Stimulated activated naive CD4-positive, alpha-beta T cell (primary cell): ENCODE measurements around the gene FAM110C.
"Not testable (repeated sequence)": the region's sequence is repeated elsewhere in the genome, so short reads cannot be mapped to it uniquely, and the experiment has no call there.

Experiments used
- DNase-seq, 6 experiments: peaks; one replicate each; lab custom pipeline; 2025; lab: John Stamatoyannopoulos, UW

FAM110C gene, protein sequence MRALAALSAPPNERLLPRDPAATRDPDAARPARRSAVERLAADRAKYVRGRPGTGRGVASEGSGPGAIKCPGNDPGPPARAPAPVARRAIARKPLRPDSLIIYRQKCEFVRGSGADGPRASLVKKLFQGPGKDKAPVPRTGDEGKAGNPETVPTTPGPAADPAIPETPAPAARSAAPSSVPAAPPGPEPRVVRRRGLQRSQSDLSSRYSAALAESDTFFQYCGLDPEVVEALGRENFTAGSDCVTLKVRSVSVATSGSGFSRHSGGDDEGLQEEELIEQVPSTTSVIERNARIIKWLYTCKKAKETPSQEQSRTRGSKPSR

GRCh38 chr2:46471-47345, at the start of gene FAM110C:
FAM110C (minus strand) TSS chr2:46505; CDS start chr2:46385, 120 bp downstream.
- DNase-seq, result peak in 2 of 6 experiments; percentile 11 to 21

GRCh38 chr2:92326-92725, 46.0 kb upstream of the FAM110C start:
- no peak for DNase-seq

DNA sequence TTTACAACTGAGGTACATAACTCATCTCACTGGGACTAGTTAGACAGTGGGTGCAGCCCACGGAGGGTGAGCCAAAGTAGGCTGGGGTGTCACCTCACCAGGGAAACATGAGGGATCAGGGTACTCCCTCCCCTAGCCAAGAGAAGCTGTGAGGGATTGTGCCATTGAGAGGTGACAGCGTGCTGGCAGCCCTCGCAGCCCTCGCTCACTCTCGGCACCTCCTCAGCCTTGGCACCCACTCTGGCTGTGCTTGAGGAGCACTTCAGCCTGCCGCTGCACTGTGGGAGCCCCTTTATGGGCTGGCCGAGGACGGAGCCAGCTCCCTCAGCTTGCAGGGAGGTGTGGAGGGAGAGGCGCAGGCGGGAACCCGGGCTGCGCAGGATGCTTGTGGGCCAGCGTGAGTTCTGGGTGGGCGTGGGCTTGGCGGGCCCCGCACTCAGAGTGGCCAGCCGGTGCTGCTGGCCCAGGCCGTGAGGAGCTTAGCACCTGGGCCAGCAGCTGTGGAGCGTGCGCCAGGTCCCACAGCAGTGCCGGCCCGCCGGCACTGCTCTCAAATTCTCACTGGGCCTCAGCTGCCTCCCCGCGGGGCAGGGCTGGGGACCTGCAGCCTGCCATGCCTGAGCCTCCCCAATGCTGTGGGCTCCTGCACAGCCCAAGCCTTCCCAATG, 44.5 kb upstream of the FAM110C start:
- no peak for DNase-seq

DNA sequence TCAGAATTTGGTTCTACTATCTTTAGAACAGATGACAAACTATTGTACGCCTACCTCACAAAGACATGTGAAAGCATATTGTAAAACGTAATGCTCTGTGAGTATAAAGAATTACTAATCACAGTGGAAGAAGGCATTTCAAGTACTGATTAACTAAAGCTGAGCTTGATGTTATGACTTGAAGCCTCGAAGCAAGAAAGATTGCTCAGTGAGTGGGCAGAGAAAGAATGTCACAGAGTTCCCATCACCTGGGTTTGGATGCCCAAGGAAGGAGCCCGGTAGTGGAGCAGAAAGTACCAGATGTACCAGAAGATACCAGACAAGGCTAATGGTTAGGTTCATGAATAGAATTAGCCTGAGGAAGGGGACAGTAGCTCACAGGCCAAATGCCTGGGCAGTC, 39.5 kb upstream of the FAM110C start:
- DNase-seq, result no peak

DNA sequence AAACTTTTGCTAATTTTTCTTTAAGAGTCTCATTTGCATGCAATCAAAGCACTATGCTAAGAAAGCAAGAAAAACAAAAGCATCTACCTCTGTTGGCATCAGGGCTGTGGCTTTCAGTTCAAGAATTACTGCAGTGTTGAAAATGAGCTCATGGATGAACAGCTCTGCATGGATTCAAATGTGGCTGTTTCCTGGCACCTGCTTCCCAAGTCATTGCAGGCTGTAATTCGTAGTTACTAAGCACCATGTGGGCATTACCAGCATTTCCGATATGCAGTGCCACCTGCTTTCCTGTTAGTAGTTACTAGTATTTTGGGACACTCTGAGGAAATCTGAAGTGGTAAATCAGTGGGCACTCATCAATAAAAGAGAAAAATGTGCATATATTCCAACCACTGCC, 37.8 kb upstream of the FAM110C start:
- DNase-seq, result no peak

GRCh38 chr2:80971-81736, 34.8 kb upstream of the FAM110C start:
- no peak for DNase-seq

DNA sequence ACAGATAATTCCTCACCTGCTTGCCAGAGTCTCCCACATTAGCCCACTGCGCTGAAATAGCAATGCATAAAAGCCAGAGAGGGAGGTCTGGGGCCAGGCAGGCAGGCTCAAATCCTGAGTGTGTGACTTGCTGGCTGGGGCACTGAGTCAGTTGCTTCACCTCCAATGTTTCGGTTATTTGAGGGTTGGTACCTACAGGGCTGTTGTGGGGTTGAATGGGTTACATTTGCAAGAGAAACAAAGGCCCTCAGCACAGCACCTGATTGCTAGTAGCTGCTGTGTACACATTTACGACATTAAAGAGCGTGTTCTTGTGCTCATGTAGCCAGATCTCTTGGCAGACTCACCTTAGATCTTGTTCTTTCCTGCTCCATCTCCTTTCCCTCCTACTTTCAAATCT, 34.1 kb upstream of the FAM110C start:
- DNase-seq, result no peak

- DNase-seq, result no peak
Observed at GRCh38 chr2:71309-72035, 25.2 kb upstream of the FAM110C start.

GRCh38 chr2:69366-70344, 23.4 kb upstream of the FAM110C start:
- DNase-seq, result no peak

DNA sequence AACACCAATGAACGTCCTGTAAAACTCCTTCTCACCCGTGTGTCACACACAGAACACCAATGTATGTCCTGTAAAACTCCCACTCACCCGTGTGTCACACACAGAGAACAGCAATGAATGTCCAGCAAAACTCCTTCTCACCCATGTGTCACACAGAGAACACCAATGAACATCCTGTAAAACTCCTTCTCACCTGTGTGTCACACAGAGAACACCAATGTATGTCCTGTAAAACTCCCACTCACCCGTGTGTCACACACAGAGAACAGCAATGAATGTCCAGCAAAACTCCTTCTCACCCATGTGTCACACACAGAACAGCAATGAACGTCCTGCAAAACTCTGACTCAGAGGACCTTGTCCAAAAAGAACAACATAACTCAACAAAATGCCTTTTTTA, 22.3 kb upstream of the FAM110C start:
- DNase-seq, result not testable (repeated sequence)

- no peak for DNase-seq
Observed at GRCh38 chr2:66853-67252, 20.5 kb upstream of the FAM110C start.

GRCh38 chr2:65121-65520, 18.8 kb upstream of the FAM110C start:
- DNase-seq, result no peak

GRCh38 chr2:55587-56448, 9.5 kb upstream of the FAM110C start:
- no peak for DNase-seq

- no peak for DNase-seq
Observed at GRCh38 chr2:51613-52012, 5.3 kb upstream of the FAM110C start.

DNA sequence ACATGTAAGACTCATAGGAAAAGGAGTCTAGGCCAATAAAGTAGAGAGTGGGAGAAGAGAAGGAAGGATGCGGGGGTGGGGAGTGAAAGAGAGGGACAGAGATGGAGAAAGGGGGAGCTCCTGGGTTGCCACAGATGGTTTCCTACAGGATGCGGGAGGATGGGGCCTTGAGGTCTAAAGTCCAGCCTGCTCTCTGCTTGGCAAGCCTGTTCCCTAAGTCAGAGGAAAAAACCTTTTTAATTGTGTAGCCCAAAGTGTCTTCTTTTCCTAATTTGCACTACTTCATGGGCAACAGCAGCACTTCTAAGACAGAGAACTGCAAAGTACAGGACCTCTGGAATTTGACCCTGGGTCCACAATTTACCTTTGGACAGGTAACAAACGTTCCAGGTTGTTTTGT, 1.4 kb upstream of the FAM110C start:
- no peak for DNase-seq

GRCh38 chr2:47346-47725, 1.0 kb upstream of the FAM110C start:
- DNase-seq, result no peak

DNA sequence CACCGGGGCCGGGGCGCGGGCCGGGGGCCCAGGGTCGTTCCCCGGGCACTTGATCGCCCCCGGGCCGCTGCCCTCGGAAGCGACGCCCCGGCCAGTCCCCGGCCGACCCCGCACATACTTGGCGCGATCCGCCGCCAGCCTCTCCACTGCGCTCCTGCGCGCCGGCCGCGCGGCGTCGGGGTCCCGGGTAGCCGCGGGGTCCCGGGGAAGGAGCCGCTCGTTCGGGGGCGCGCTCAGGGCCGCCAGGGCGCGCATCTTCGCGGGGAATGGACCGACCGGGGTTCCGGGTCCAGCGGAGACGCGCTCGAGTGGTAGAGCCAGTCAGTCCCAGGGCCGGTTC, 204 bp downstream of the FAM110C start:
- no peak for DNase-seq

DNA sequence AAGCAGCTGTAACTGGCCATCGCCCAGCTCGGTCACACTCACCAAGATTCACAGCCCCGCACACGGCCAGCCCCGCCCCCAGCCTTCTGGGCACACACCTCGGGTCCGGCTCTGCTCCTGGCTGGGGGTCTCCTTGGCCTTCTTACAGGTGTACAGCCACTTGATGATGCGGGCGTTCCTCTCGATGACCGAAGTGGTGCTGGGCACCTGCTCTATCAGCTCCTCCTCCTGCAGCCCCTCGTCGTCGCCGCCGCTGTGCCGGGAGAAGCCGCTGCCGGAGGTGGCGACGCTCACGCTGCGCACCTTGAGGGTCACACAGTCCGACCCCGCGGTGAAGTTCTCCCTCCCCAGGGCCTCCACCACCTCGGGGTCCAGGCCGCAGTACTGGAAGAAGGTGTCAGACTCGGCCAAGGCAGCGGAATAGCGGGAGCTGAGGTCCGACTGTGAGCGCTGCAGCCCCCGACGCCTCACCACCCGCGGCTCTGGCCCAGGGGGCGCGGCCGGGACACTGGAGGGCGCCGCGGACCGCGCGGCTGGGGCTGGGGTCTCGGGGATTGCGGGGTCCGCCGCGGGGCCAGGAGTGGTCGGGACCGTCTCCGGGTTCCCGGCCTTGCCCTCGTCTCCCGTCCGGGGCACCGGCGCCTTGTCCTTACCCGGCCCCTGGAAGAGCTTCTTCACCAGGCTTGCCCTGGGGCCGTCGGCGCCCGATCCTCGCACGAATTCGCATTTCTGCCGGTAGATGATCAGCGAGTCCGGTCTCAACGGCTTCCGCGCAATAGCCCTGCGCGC, 769 bp downstream of the FAM110C start:
- DNase-seq, result peak in 1 of 6 experiments; percentile 12
